ENCODE measurements around the gene CGB5. TPM values are rescaled to one million over a fixed set of nuclear protein-coding genes. Genes with fewer than 3 reads are reported as not detected.

The CGB5 gene
- total RNA-seq, 1 experiment from 2014 or later = not detected

DNA sequence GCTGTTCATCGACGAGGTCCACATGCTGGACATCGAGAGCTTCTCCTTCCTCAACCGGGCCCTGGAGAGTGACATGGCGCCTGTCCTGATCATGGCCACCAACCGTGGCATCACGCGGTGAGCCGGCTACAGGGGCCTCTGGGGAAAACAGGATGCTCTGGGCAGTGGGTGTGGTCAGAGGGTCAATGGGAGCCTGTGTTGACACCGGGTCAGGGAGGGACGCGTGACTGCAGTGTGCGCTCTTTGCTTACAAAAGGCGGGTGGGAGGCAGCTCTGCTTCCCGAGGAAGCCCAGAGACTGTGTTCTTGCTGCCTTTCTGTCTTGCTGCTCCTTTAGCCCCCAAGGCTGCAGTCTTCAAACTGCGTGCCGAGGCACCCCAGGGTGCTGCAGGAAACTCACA, 32.5 kb upstream of the CGB5 start:
- intact Hi-C loops (cut with micrococcal nuclease; ENCODE audit: unreplicated experiment) = no loop called here
- TF ChIP-seq, protein P1, sequence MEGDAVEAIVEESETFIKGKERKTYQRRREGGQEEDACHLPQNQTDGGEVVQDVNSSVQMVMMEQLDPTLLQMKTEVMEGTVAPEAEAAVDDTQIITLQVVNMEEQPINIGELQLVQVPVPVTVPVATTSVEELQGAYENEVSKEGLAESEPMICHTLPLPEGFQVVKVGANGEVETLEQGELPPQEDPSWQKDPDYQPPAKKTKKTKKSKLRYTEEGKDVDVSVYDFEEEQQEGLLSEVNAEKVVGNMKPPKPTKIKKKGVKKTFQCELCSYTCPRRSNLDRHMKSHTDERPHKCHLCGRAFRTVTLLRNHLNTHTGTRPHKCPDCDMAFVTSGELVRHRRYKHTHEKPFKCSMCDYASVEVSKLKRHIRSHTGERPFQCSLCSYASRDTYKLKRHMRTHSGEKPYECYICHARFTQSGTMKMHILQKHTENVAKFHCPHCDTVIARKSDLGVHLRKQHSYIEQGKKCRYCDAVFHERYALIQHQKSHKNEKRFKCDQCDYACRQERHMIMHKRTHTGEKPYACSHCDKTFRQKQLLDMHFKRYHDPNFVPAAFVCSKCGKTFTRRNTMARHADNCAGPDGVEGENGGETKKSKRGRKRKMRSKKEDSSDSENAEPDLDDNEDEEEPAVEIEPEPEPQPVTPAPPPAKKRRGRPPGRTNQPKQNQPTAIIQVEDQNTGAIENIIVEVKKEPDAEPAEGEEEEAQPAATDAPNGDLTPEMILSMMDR (IDR thresholded peaks at IDR 0.05; ENCODE audit: insufficient read depth in 1 of 2, low read depth in 1 of 2, low read length in 1 of 2, severe bottlenecking in 1 of 2, unreplicated experiment in 1 of 2) = no peak
- ChIA-PET POLR2A (no interaction called here), CTCF (no interaction called here)
- Mint-ChIP-seq H3K27me3 (ENCODE audit: insufficient read depth, unreplicated experiment) (no peaks in the 10 kb centered on the region), H3K4me1 (ENCODE audit: low read depth, unreplicated experiment) (no peaks in the 10 kb centered on the region), H3K27ac (ENCODE audit: unreplicated experiment) (no peak overlapping the region), H3K9me3 (ENCODE audit: unreplicated experiment) (no peaks in the 10 kb centered on the region), H3K4me3 (ENCODE audit: unreplicated experiment) (no peak overlapping the region), H3K36me3 (ENCODE audit: insufficient read depth, unreplicated experiment) (peaks cover 44% of the 10 kb centered on the region)
- peaks cover 3% of the 10 kb centered on the region; the same call in 1 of the 2 replicates for H3K36me3 ChIP-seq (ENCODE audit: control insufficient read depth, insufficient read depth, low read length)
- no peaks in the 10 kb centered on the region for H3K27me3 ChIP-seq (replicated peaks; ENCODE audit: control insufficient read depth, insufficient read depth, low read length)
- no peaks in the 10 kb centered on the region for H3K9me3 ChIP-seq
- H3K4me3 ChIP-seq (ENCODE audit: low read depth, low read length) = no peak overlapping the region
- BruUV-seq (replicated peaks) = no TSS peak
- no peak for DNase-seq
- H3K4me1 ChIP-seq = no peaks in the 10 kb centered on the region

DNA sequence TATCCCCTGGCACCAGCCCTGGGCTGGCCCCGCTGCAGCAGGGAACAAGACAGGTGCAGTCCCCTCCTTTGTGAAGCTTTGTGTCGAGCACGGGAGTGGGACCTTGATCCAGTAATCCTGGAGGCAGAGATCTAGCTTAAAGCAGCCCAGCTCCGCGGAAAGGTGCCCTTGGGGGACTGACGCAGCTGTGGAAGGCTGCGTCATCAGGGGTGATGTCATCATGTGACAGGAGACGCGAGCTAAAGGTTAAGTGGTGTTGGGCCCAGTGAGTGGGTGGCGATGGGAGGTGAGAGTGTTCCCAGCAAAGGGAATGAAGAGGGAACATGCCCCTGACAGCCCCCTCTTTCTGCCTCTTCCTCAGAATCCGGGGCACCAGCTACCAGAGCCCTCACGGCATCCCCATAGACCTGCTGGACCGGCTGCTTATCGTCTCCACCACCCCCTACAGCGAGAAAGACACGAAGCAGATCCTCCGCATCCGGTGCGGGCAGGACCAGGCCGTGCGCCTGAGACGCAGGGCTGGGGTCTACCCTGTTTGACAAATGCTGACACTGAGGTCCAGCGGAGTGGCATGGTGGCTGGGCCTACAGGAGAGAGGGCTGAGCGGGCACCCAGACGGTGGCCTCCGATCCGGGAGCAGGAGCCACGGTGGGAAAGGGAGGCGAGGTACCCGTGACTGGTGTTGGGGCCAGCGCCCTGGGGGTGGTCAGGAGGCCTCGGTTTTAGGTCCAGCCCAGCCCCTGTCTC, 29.4 kb upstream of the CGB5 start:
- Mint-ChIP-seq H3K27me3 (ENCODE audit: insufficient read depth, unreplicated experiment) (no peaks in the 10 kb centered on the region), H3K27ac (ENCODE audit: unreplicated experiment) (peak overlapping the region; percentile 37)
- no TSS peak for BruUV-seq (replicated peaks)

DNA sequence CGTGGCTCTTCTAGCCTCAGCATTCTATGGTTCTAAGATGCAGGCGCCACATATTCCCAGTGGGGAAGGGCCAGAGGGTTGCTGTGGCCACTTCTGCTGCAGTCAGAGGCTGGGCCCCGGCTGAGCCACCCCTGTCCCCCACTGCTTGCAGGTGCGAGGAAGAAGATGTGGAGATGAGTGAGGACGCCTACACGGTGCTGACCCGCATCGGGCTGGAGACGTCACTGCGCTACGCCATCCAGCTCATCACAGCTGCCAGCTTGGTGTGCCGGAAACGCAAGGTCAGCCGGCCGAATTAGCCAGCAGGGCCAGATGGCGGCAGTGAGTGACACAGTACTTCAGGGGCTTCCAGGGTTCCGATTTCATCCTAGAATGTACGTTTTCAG, 28.8 kb upstream of the CGB5 start:
- H3K36me3 Mint-ChIP-seq (ENCODE audit: insufficient read depth, unreplicated experiment) = peaks cover 40% of the 10 kb centered on the region
- H3K27me3 ChIP-seq (replicated peaks; ENCODE audit: control insufficient read depth, insufficient read depth, low read length) = no peaks in the 10 kb centered on the region
- H3K4me1 ChIP-seq = 0 out of 2 replicates have a peak, but pooled peaks cover 9% of the 10 kb centered on the region
- no peak overlapping the region for H3K4me3 ChIP-seq (ENCODE audit: low read depth, low read length)
- peaks cover 1% of the 10 kb centered on the region; the same call in 1 of the 2 replicates for H3K36me3 ChIP-seq (ENCODE audit: control insufficient read depth, insufficient read depth, low read length)
- no peak overlapping the region for H3K4me3 Mint-ChIP-seq (ENCODE audit: unreplicated experiment)
- ChIA-PET CTCF (interaction anchor here (0.6 kb wide), 1 partner anchor 461 kb away, joined by 8 read pairs; no protein-coding TSS in a partner anchor), POLR2A (no interaction called here)
- no TSS peak for BruUV-seq (replicated peaks)
- H3K27ac Mint-ChIP-seq (ENCODE audit: unreplicated experiment) = no peak overlapping the region
- no peaks in the 10 kb centered on the region for H3K9me3 Mint-ChIP-seq (ENCODE audit: unreplicated experiment)
- H3K9me3 ChIP-seq = no peaks in the 10 kb centered on the region
- no peaks in the 10 kb centered on the region for H3K27me3 Mint-ChIP-seq (ENCODE audit: insufficient read depth, unreplicated experiment)
- DNase-seq = no peak
- TF ChIP-seq, protein P1 (IDR thresholded peaks at IDR 0.05; ENCODE audit: insufficient read depth in 1 of 2, low read depth in 1 of 2, low read length in 1 of 2, severe bottlenecking in 1 of 2, unreplicated experiment in 1 of 2) = no peak
- intact Hi-C loops (cut with micrococcal nuclease; ENCODE audit: unreplicated experiment) = no loop called here
- peaks cover 6% of the 10 kb centered on the region for H3K4me1 Mint-ChIP-seq (ENCODE audit: low read depth, unreplicated experiment)

More for the DNA sequence above, 29.4 kb upstream of the CGB5 start:
- TF ChIP-seq, protein P1 (IDR thresholded peaks at IDR 0.05; ENCODE audit: insufficient read depth in 1 of 2, low read depth in 1 of 2, low read length in 1 of 2, severe bottlenecking in 1 of 2, unreplicated experiment in 1 of 2) = no peak
- H3K4me3 Mint-ChIP-seq (ENCODE audit: unreplicated experiment) = no peak overlapping the region
- H3K36me3 Mint-ChIP-seq (ENCODE audit: insufficient read depth, unreplicated experiment) = peaks cover 41% of the 10 kb centered on the region
- DNase-seq = no peak
- CTCF ChIA-PET = interaction anchor here (0.6 to 0.9 kb wide), 2 partner anchors 21 to 460 kb away, joined by 3 to 8 read pairs; partner anchors contain the start of genes GYS1 and RUVBL2
- Histone ChIP-seq H3K36me3 (ENCODE audit: control insufficient read depth, insufficient read depth, low read length) (peaks cover 3% of the 10 kb centered on the region; the same call in 1 of the 2 replicates), H3K27me3 (replicated peaks; ENCODE audit: control insufficient read depth, insufficient read depth, low read length) (no peaks in the 10 kb centered on the region), H3K4me3 (ENCODE audit: low read depth, low read length) (no peak overlapping the region), H3K4me1 (0 out of 2 replicates have a peak, but pooled peaks cover 4% of the 10 kb centered on the region), H3K9me3 (no peaks in the 10 kb centered on the region)
- H3K9me3 Mint-ChIP-seq (ENCODE audit: unreplicated experiment) = no peaks in the 10 kb centered on the region
- peaks cover 5% of the 10 kb centered on the region for H3K4me1 Mint-ChIP-seq (ENCODE audit: low read depth, unreplicated experiment)
- POLR2A ChIA-PET = no interaction called here
- intact Hi-C loops (cut with micrococcal nuclease; ENCODE audit: unreplicated experiment) = no loop called here
